SK-N-SH (cell line): ENCODE results near the gene FAM47C. TPM values are rescaled to one million over a fixed set of nuclear protein-coding genes. Genes with fewer than 3 reads are reported as not detected.

ENCODE experiments used
- CTCF ChIA-PET: fragments of 300-600, 350-600 bp; formaldehyde crosslinking; extraction: SDS; loops from one replicate; lab custom pipeline; 2021; lab: Yijun Ruan, JAX
- POLR2A ChIA-PET: fragments of 350-600 bp; sonication (Branson Sonifier 250); formaldehyde crosslinking; extraction: SDS; loops from one replicate; lab custom pipeline; 2020; ENCODE audit warnings: antibody characterized with exemption, inconsistent platforms; lab: Yijun Ruan, JAX
- DNase-seq: peaks from one replicate; pipeline ENCODE4 v3.0.0; 2012
- H2AFZ ChIP-seq: fragments of 200-600 bp; sonication (generic); 2 replicates; pipeline ENCODE4 v1.8.1; 2016; ENCODE audit warnings: antibody characterized with exemption, mild to moderate bottlenecking, low read depth
- H3F3A ChIP-seq: fragments of 200-600 bp; sonication (generic); replicated peaks from 2 replicates; pipeline ENCODE3; 2016; ENCODE audit warnings: antibody characterized with exemption, mild to moderate bottlenecking; ENCODE audit not compliant: insufficient read depth
- H3K27ac ChIP-seq, 2 experiments: fragments of 200-500 bp in 1 of 2; fragments of 200-600 bp in 1 of 2; sonication (Bioruptor generic) in 1 of 2; sonication (generic), shearing (Covaris generic) in 1 of 2; 2 replicates each; pipeline versions ENCODE4 v1.5.1 to v1.6.1; 2014 to 2016; ENCODE audit warnings: low read depth in 2 of 2, inconsistent platforms in 1 of 2, low read length in 1 of 2, mild to moderate bottlenecking in 1 of 2, mixed read lengths in 1 of 2
- H3K27me3 ChIP-seq: fragments of 200-600 bp; sonication (generic), shearing (Covaris generic); 2 replicates; pipeline ENCODE4 v1.6.1; 2016; ENCODE audit warnings: mixed run types; ENCODE audit not compliant: insufficient read depth
- H3K36me3 ChIP-seq, 2 experiments: fragments of 200-500 bp in 1 of 2; fragments of 200-600 bp in 1 of 2; sonication (Bioruptor generic) in 1 of 2; sonication (generic) in 1 of 2; replicated peaks in 1 of 2; 2 replicates each; pipeline versions ENCODE3 to v1.5.1; 2014 to 2016; ENCODE audit warnings: low read length in 1 of 2, mild to moderate bottlenecking in 1 of 2; ENCODE audit not compliant: insufficient read depth in 2 of 2, control insufficient read depth in 1 of 2
- H3K4me1 ChIP-seq, 2 experiments: fragments of 200-500 bp in 1 of 2; fragments of 200-600 bp in 1 of 2; sonication (Bioruptor generic) in 1 of 2; sonication (generic), shearing (Covaris generic) in 1 of 2; 2 replicates each; pipeline versions ENCODE4 v1.5.1 to v1.6.1; 2014 to 2016; ENCODE audit warnings: low read depth in 1 of 2, low read length in 1 of 2, mixed run types in 1 of 2; ENCODE audit not compliant: insufficient read depth in 2 of 2, control insufficient read depth in 1 of 2
- H3K4me2 ChIP-seq: fragments of 200-600 bp; sonication (generic), shearing (Covaris generic); 2 replicates; pipeline ENCODE4 v1.6.1; 2017; ENCODE audit warnings: mixed run types
- H3K4me3 ChIP-seq, 2 experiments: fragments of 200-500 bp in 1 of 2; fragments of 200-600 bp in 1 of 2; sonication (Bioruptor generic) in 1 of 2; sonication (generic), shearing (Covaris generic) in 1 of 2; 2 replicates each; pipeline versions ENCODE4 v1.5.1 to v1.8.1; 2014 to 2016; ENCODE audit warnings: low read depth in 2 of 2, inconsistent platforms in 1 of 2, low read length in 1 of 2, mild to moderate bottlenecking in 1 of 2, mixed read lengths in 1 of 2, moderate library complexity in 1 of 2
- H3K79me2 ChIP-seq: fragments of 200-600 bp; sonication (generic); 2 replicates; pipeline ENCODE4 v1.8.1; 2017; ENCODE audit warnings: mild to moderate bottlenecking; ENCODE audit not compliant: insufficient read depth
- H3K9ac ChIP-seq: fragments of 200-600 bp; sonication (generic); 2 replicates; pipeline ENCODE4 v1.6.1; 2017; ENCODE audit warnings: mixed run types
- H3K9me2 ChIP-seq: fragments of 200-600 bp; sonication (generic); 2 replicates; pipeline ENCODE4 v1.6.1; 2017; ENCODE audit warnings: mixed run types
- H3K9me3 ChIP-seq: fragments of 200-600 bp; sonication (generic); 2 replicates; pipeline ENCODE4 v1.6.1; 2017; ENCODE audit warnings: mixed run types, mild to moderate bottlenecking, moderate library complexity
- H4K20me1 ChIP-seq: fragments of 200-600 bp; sonication (generic); 2 replicates; pipeline ENCODE4 v1.6.1; 2017; ENCODE audit warnings: mild to moderate bottlenecking, mixed run types; ENCODE audit not compliant: insufficient read depth
- CHD2 ChIP-seq: fragments of 150-350 bp; IDR thresholded peaks from 2 replicates; pipeline ENCODE4 v1.6.1; 2018; ENCODE audit warnings: low read length; ENCODE audit not compliant: partially characterized antibody
- ELF1 ChIP-seq: IDR thresholded peaks from 2 replicates; pipeline ENCODE4 v1.4.0; 2012
- FOSL2 ChIP-seq: IDR thresholded peaks from 2 replicates; pipeline ENCODE4 v1.4.0; 2012; ENCODE audit warnings: low read depth, mild to moderate bottlenecking, moderate library complexity, borderline replicate concordance
- FOXJ3 ChIP-seq: sonication (generic); formaldehyde crosslinking; IDR thresholded peaks from 2 replicates; pipeline ENCODE4 v1.5.1; 2020; ENCODE audit warnings: mild to moderate bottlenecking, missing genetic modification reagents
- GATA2 ChIP-seq: sonication (generic); formaldehyde crosslinking; IDR thresholded peaks from 2 replicates; pipeline ENCODE4 v1.5.0; 2020; ENCODE audit warnings: mild to moderate bottlenecking, missing genetic modification reagents
- MAX ChIP-seq: IDR thresholded peaks from 2 replicates; pipeline ENCODE4 v1.4.0; 2012; ENCODE audit warnings: low read depth
- MEF2A ChIP-seq: IDR thresholded peaks from 2 replicates; pipeline ENCODE4 v1.4.0; 2012; ENCODE audit warnings: low read depth, borderline replicate concordance
- NFIC ChIP-seq: IDR thresholded peaks from 2 replicates; pipeline ENCODE4 v1.4.0; 2012; ENCODE audit warnings: borderline replicate concordance
- NRF1 ChIP-seq: IDR thresholded peaks from 2 replicates; pipeline ENCODE4 v1.6.1; 2012; ENCODE audit warnings: low read depth, mild to moderate bottlenecking, low read length
- POLR2AphosphoS5 ChIP-seq: IDR thresholded peaks from 2 replicates; pipeline ENCODE4 v1.6.1; 2012; ENCODE audit warnings: low read depth, low read length
- REST ChIP-seq: IDR thresholded peaks from 2 replicates; pipeline ENCODE4 v1.6.1; 2012; ENCODE audit warnings: mild to moderate bottlenecking, low read depth, low read length, moderate library complexity
- RXRA ChIP-seq: IDR thresholded peaks from 2 replicates; pipeline ENCODE4 v1.4.0; 2012; ENCODE audit warnings: low read depth, mild to moderate bottlenecking, borderline replicate concordance
- SMC3 ChIP-seq: IDR thresholded peaks from 2 replicates; pipeline ENCODE4 v1.6.1; 2012; ENCODE audit warnings: low read depth, low read length, improper control_type of control experiment
- TAF1 ChIP-seq: IDR thresholded peaks from 2 replicates; pipeline ENCODE4 v1.6.1; 2012; ENCODE audit warnings: low read depth, mild to moderate bottlenecking, low read length, moderate library complexity, borderline replicate concordance
- TCF12 ChIP-seq: IDR thresholded peaks from 2 replicates; pipeline ENCODE4 v1.4.0; 2012
- USF1 ChIP-seq: IDR thresholded peaks from 2 replicates; pipeline ENCODE4 v1.4.0; 2012; ENCODE audit warnings: low read depth, borderline replicate concordance
- USF2 ChIP-seq: fragments of 150-350 bp; IDR thresholded peaks from 2 replicates; pipeline ENCODE4 v1.6.1; 2017; ENCODE audit warnings: antibody characterized with exemption, low read length, low read depth, borderline replicate concordance
- WGBS: methylation state at CpG from one replicate; pipeline ENCODE4 v1.1.6; 2017; ENCODE audit warnings: low lambda C conversion rate; 5-methylcytosine and 5-hydroxymethylcytosine counted together
- polyA plus RNA-seq, 3 experiments: library from polyadenylated mRNA; depleted of rRNA; stranded (reverse); fragments of >200 nt; gene quantifications; 2 replicates each; pipeline ENCODE4 v1.2.3, GENCODE V29; 2012
- TF ChIP-seq, protein P1 (sequence below): IDR thresholded peaks from 2 replicates; pipeline ENCODE4 v1.4.0; 2012; ENCODE audit warnings: low read depth, borderline replicate concordance

The FAM47C gene
- polyA plus RNA-seq, 1 of the 3 experiments (the other 2 are of a cell fraction) = not detected

DNA sequence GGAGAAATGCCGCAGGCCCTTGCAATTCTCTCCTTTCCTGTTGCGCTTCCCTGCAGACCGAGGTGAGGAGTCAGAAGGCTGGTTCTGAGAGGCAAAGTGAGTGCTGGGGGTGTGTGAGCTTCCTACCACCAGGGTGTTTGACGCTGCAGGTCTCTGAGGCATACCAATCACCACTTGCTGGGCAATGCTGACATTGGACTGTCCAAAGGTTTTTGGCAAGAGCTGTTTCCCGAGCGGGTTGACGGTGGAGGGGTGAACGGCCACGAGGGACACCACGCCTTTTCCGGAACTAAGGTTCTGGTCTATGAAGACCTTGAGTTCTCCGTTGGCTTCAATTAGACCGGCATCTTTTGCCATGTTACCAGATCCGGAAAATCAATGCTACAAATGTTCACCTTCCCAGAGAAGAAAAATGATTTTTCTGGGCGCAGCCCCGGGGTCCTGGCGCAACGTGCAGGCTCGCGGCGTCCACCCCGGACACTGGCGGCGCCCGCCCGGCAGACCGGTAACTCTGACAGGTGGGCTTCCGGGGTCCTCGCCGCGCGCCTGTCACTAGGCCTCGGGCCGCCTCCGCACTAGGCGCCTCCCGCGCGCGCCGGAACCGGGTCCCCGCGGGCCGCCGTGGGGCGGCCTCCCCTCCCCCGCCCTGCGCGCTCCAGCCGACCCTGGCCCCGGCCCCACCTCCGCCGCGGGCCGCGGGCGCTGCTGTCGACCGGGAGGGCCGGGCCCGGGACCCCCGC is 44.9 kb upstream of the FAM47C start:
- no peak overlapping the region for H3K4me2 ChIP-seq
- no peaks in the 10 kb centered on the region for H3K36me3 ChIP-seq
- no peaks in the 10 kb centered on the region for H3K79me2 ChIP-seq
- no peak for TF ChIP-seq GATA2 (CRISPR knock-in tag)
- no peak for TF ChIP-seq USF1
- no peak for TF ChIP-seq REST
- no peak for TF ChIP-seq CHD2
- TF ChIP-seq NRF1 = no peak
- TF ChIP-seq FOXJ3 (CRISPR knock-in tag) = no peak
- no peak for TF ChIP-seq POLR2AphosphoS5
- no peak for TF ChIP-seq TCF12
- TF ChIP-seq USF2 = no peak
- TF ChIP-seq, all 33 proteins: peak for 0
- H3K9me3 ChIP-seq = no peaks in the 10 kb centered on the region
- H3K4me3 ChIP-seq = no peak overlapping the region
- no peaks in the 10 kb centered on the region for H3K4me1 ChIP-seq
- H3K27ac ChIP-seq = no peak overlapping the region
- H4K20me1 ChIP-seq = no peaks in the 10 kb centered on the region
- DNase-seq = no peak
- no peak overlapping the region for H2AFZ ChIP-seq
- no peak overlapping the region for H3K9ac ChIP-seq
- 23% methylated on average over 15 of the region's 63 CpGs for WGBS
- ChIA-PET CTCF (interaction anchor here (1.0 kb wide), 1 partner anchor 96 kb away, joined by 3 read pairs; no protein-coding TSS in a partner anchor), POLR2A (no interaction called here)
- H3K9me2 ChIP-seq = no peaks in the 10 kb centered on the region
- H3K27me3 ChIP-seq = peaks cover 33% of the 10 kb centered on the region; the same call in 1 of the 2 replicates
- no peaks in the 10 kb centered on the region for H3F3A ChIP-seq

GRCh38 chrX:36963852-36964251 is 44.3 kb upstream of the FAM47C start:
- WGBS = 7% methylated on average over 7 of the region's 45 CpGs
- H3K4me2 ChIP-seq = no peak overlapping the region
- POLR2A ChIA-PET = no interaction called here
- no peaks in the 10 kb centered on the region for H3K36me3 ChIP-seq
- peaks cover 27% of the 10 kb centered on the region; the same call in 1 of the 2 replicates for H3K27me3 ChIP-seq
- DNase-seq = no peak
- H3F3A ChIP-seq = no peaks in the 10 kb centered on the region
- no peak overlapping the region for H3K27ac ChIP-seq
- H3K9me2 ChIP-seq = no peaks in the 10 kb centered on the region
- no peak overlapping the region for H3K4me3 ChIP-seq
- H3K79me2 ChIP-seq = no peaks in the 10 kb centered on the region
- CTCF ChIA-PET = no interaction called here
- H4K20me1 ChIP-seq = no peaks in the 10 kb centered on the region
- H2AFZ ChIP-seq = no peak overlapping the region
- H3K4me1 ChIP-seq = no peaks in the 10 kb centered on the region
- H3K9me3 ChIP-seq = no peaks in the 10 kb centered on the region
- no peak overlapping the region for H3K9ac ChIP-seq
- TF ChIP-seq FOXJ3 (CRISPR knock-in tag) = no peak
- no peak for TF ChIP-seq GATA2 (CRISPR knock-in tag)
- no peak for TF ChIP-seq FOSL2
- TF ChIP-seq RXRA = no peak
- no peak for TF ChIP-seq ELF1
- TF ChIP-seq TAF1 = no peak
- TF ChIP-seq TCF12 = no peak
- no peak for TF ChIP-seq MAX
- TF ChIP-seq NFIC = no peak
- TF ChIP-seq, protein P1, sequence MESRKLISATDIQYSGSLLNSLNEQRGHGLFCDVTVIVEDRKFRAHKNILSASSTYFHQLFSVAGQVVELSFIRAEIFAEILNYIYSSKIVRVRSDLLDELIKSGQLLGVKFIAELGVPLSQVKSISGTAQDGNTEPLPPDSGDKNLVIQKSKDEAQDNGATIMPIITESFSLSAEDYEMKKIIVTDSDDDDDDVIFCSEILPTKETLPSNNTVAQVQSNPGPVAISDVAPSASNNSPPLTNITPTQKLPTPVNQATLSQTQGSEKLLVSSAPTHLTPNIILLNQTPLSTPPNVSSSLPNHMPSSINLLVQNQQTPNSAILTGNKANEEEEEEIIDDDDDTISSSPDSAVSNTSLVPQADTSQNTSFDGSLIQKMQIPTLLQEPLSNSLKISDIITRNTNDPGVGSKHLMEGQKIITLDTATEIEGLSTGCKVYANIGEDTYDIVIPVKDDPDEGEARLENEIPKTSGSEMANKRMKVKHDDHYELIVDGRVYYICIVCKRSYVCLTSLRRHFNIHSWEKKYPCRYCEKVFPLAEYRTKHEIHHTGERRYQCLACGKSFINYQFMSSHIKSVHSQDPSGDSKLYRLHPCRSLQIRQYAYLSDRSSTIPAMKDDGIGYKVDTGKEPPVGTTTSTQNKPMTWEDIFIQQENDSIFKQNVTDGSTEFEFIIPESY = no peak
- TF ChIP-seq MEF2A = no peak
- no peak for TF ChIP-seq USF2
- TF ChIP-seq SMC3 = no peak
